Measurements from ENCODE around the gene L1TD1. TPM values are rescaled to one million over a fixed set of nuclear protein-coding genes. Genes with fewer than 3 reads are reported as not detected.
"Not testable (repeated sequence)": the region's sequence is repeated elsewhere in the genome, so short reads cannot be mapped to it uniquely, and the experiment has no call there.

The L1TD1 gene
- total and polyA plus RNA-seq, 12 donors = 0.07 to 0.16 (median 0.12) TPM; not detected in 9

- H3K27ac ChIP-seq = no peak overlapping the region
- ATAC-seq (no peak), DNase-seq (no peak)
- no peak for TF ChIP-seq CTCF (IDR thresholded peaks at IDR 0.05)
- peaks cover 0 to 8% (median 0%) of the 10 kb centered on the region in 9 donors for H3K4me1 ChIP-seq
- no peaks in the 10 kb centered on the region for H3K36me3 ChIP-seq
- no peaks in the 10 kb centered on the region for H3K9me3 ChIP-seq
- intact Hi-C loops (cut with DNase I) = no loop called here
- 48 to 50% methylated on average over 6 of the region's 6 CpGs for WGBS, 2 donors
- peaks cover 0 to 4% (median 0%) of the 10 kb centered on the region in 7 donors for H3K27me3 ChIP-seq
- no peak overlapping the region for H3K4me3 ChIP-seq
Observed at GRCh38 chr1:62180639-62181038, 14.0 kb upstream of the L1TD1 start.

- ATAC-seq (no peak), DNase-seq (no peak)
- Histone ChIP-seq H3K4me3 (no peak overlapping the region), H3K9me3 (no peaks in the 10 kb centered on the region), H3K27me3 (peaks cover 0 to 6% (median 0%) of the 10 kb centered on the region in 7 donors), H3K36me3 (no peaks in the 10 kb centered on the region), H3K4me1 (peaks cover 0 to 8% (median 0%) of the 10 kb centered on the region in 9 donors), H3K27ac (no peak overlapping the region)
- intact Hi-C loops (cut with DNase I) = no loop called here
- WGBS, 2 donors = 73% methylated on average over 7 of the region's 7 CpGs
- no peak for TF ChIP-seq CTCF (IDR thresholded peaks at IDR 0.05)
Observed at GRCh38 chr1:62181532-62181931, 13.1 kb upstream of the L1TD1 start.

GRCh38 chr1:62182157-62182556, 12.5 kb upstream of the L1TD1 start:
- H3K4me1 ChIP-seq, H3K27me3 ChIP-seq, H3K9me3 ChIP-seq, H3K36me3 ChIP-seq, DNase-seq, H3K4me3 ChIP-seq, H3K27ac ChIP-seq, ATAC-seq: not testable (repeated sequence)
- intact Hi-C loops (cut with DNase I) = loop anchor here in 1 of 10 donors (2.0 kb wide), 1 partner anchor 221 kb away; no protein-coding TSS in a partner anchor
- 60 to 61% methylated on average over 8 of the region's 8 CpGs for WGBS, 2 donors

GRCh38 chr1:62183164-62184020, 11.3 kb upstream of the L1TD1 start:
- H3K27ac ChIP-seq, H3K4me3 ChIP-seq, H3K9me3 ChIP-seq, H3K36me3 ChIP-seq, ATAC-seq, DNase-seq, H3K27me3 ChIP-seq, H3K4me1 ChIP-seq: not testable (repeated sequence)
- intact Hi-C loops (cut with DNase I) = loop anchor here in 1 of 10 donors (2.0 kb wide), 1 partner anchor 219 kb away; no protein-coding TSS in a partner anchor
- 65 to 79% methylated on average over 11 of the region's 11 CpGs for WGBS, 2 donors

- H3K27me3 ChIP-seq = peaks cover 0 to 6% (median 0%) of the 10 kb centered on the region in 7 donors
- H3K9me3 ChIP-seq = no peaks in the 10 kb centered on the region
- TF ChIP-seq CTCF (IDR thresholded peaks at IDR 0.05) = no peak
- no peaks in the 10 kb centered on the region for H3K36me3 ChIP-seq
- intact Hi-C loops (cut with DNase I) = no loop called here
- H3K27ac ChIP-seq = no peak overlapping the region
- 88 to 96% methylated on average over 7 of the region's 7 CpGs for WGBS, 2 donors
- peaks cover 0 to 8% (median 0%) of the 10 kb centered on the region in 9 donors for H3K4me1 ChIP-seq
- H3K4me3 ChIP-seq = no peak overlapping the region
- ATAC-seq (no peak), DNase-seq (no peak)
Observed at GRCh38 chr1:62184336-62184735, 10.3 kb upstream of the L1TD1 start.

- not testable (repeated sequence) for H3K4me1 ChIP-seq, H3K27me3 ChIP-seq, ATAC-seq, H3K36me3 ChIP-seq, H3K4me3 ChIP-seq, H3K9me3 ChIP-seq, DNase-seq, H3K27ac ChIP-seq
- intact Hi-C loops (cut with DNase I) = loop anchor here in 1 of 10 donors (5.0 kb wide), 1 partner anchor 227 kb away; no protein-coding TSS in a partner anchor
- 92 to 94% methylated on average over 6 of the region's 6 CpGs for WGBS, 2 donors
Observed at GRCh38 chr1:62185233-62185632, 9.4 kb upstream of the L1TD1 start.
